Smooth muscle cell (in vitro differentiated cells): ENCODE data around the gene TENM3. TPM values are rescaled to one million over a fixed set of nuclear protein-coding genes. Genes with fewer than 3 reads are reported as not detected.

Experiments used
- DNase-seq: peaks from one replicate; lab custom pipeline; 2025; ENCODE audit not compliant: unreplicated experiment; lab: John Stamatoyannopoulos, UW
- H2AFZ ChIP-seq: fragments of 200-600 bp; sonication (generic); 2 replicates; pipeline ENCODE4 v1.6.0; 2016; ENCODE audit warnings: antibody characterized with exemption, low read depth, mild to moderate bottlenecking
- H3F3A ChIP-seq: fragments of 200-600 bp; sonication (generic); 2 replicates; pipeline ENCODE4 v1.6.0; 2017; ENCODE audit warnings: antibody characterized with exemption, low read depth
- H3K27ac ChIP-seq: fragments of 200-600 bp; sonication (generic); 2 replicates; pipeline ENCODE4 v1.5.1; 2016; ENCODE audit warnings: low read depth, mild to moderate bottlenecking
- H3K27me3 ChIP-seq: fragments of 200-600 bp; sonication (generic); 2 replicates; pipeline ENCODE4 v1.6.1; 2016; ENCODE audit warnings: low read depth, mild to moderate bottlenecking
- H3K36me3 ChIP-seq: fragments of 200-600 bp; sonication (generic); 2 replicates; pipeline ENCODE4 v1.5.1; 2016; ENCODE audit warnings: low read depth
- H3K4me1 ChIP-seq: fragments of 200-600 bp; sonication (generic); 2 replicates; pipeline ENCODE4 v1.5.1; 2016; ENCODE audit warnings: low read depth
- H3K4me2 ChIP-seq: fragments of 200-600 bp; sonication (generic); 2 replicates; pipeline ENCODE4 v1.6.0; 2016; ENCODE audit warnings: mild to moderate bottlenecking
- H3K4me3 ChIP-seq: fragments of 200-600 bp; sonication (generic); 2 replicates; pipeline ENCODE4 v1.5.1; 2016; ENCODE audit warnings: mild to moderate bottlenecking
- H3K79me2 ChIP-seq: fragments of 200-600 bp; sonication (generic); 2 replicates; pipeline ENCODE4 v1.6.0; 2016; ENCODE audit warnings: low read depth, mild to moderate bottlenecking
- H3K9ac ChIP-seq: fragments of 200-600 bp; sonication (generic); 2 replicates; pipeline ENCODE4 v1.6.0; 2016; ENCODE audit warnings: low read depth
- H3K9me3 ChIP-seq: fragments of 200-600 bp; sonication (generic); replicated peaks from 2 replicates; pipeline ENCODE4 v1.5.1; 2016; ENCODE audit warnings: low read depth
- H4K20me1 ChIP-seq: fragments of 200-600 bp; sonication (generic); 2 replicates; pipeline ENCODE4 v1.6.0; 2016; ENCODE audit warnings: low read depth
- WGBS: methylation state at CpG from one replicate; pipeline ENCODE4 v1.1.7; 2016; ENCODE audit warnings: low lambda C conversion rate; 5-methylcytosine and 5-hydroxymethylcytosine counted together
- polyA plus RNA-seq: library from polyadenylated mRNA; unstranded; fragments of >200 nt; fragmentation: Nextera tagmentation; extraction: Ambion mirVana; gene quantifications from 2 replicates; pipeline ENCODE4 v1.2.1, GENCODE V29; 2016
- total RNA-seq: library from RNA; depleted of rRNA; stranded (reverse); fragments of >200 nt; gene quantifications from 2 replicates; pipeline ENCODE4 v1.2.3, GENCODE V29; 2014
- TF ChIP-seq, protein P1 (sequence below): fragments of 200-600 bp; sonication (generic); IDR thresholded peaks from 2 replicates; pipeline ENCODE4 v1.5.1; 2017; ENCODE audit warnings: borderline replicate concordance, mild to moderate bottlenecking, antibody characterized with exemption; ENCODE audit not compliant: insufficient read depth, poor library complexity, severe bottlenecking

The TENM3 gene
- total and polyA plus RNA-seq, 2 experiments from 2014 or later = 46.9 to 295 TPM

DNA sequence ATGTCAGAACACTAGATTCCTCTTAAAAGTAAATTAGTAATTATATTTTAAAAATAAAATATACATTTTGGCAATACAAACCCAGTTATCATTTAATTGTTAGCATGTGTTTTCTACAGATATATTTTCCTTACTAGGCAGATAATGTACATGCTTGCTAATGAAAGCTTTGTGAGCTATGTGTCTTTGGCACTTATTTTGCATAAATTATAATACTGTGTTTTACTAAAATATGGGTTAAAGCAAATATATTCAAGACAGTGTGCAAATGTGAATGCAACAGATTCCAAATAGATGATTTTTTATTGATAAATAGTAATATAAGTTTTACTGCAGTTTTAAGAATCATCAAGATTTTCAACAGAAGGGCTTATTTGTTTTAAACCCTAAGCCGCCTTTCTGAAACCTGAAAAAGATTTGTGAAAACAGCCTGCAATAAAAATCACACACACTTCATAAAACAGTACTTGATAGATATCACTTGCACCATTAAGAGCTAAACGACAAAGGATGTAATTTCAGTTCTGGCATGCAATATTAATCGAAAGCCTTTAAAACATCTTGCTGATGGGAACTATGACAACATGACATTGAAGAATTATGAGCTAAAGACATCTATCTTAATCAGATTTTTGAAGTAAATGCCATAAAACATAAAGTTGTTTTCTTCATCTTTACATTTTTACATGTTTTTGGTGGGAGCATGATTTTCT, 340.7 kb downstream of the TENM3 start:
- H3K27ac ChIP-seq = no peak overlapping the region
- no peaks in the 10 kb centered on the region for H3K27me3 ChIP-seq
- DNase-seq = no peak
- peaks cover 25% of the 10 kb centered on the region for H4K20me1 ChIP-seq
- H3K4me2 ChIP-seq = no peak overlapping the region
- H3K4me1 ChIP-seq = peaks cover 7% of the 10 kb centered on the region
- H3K9ac ChIP-seq = no peak overlapping the region
- peaks cover 5% of the 10 kb centered on the region for H3K36me3 ChIP-seq
- H3K4me3 ChIP-seq = no peak overlapping the region
- H3F3A ChIP-seq = no peaks in the 10 kb centered on the region
- H3K9me3 ChIP-seq = no peaks in the 10 kb centered on the region
- TF ChIP-seq, protein P1, sequence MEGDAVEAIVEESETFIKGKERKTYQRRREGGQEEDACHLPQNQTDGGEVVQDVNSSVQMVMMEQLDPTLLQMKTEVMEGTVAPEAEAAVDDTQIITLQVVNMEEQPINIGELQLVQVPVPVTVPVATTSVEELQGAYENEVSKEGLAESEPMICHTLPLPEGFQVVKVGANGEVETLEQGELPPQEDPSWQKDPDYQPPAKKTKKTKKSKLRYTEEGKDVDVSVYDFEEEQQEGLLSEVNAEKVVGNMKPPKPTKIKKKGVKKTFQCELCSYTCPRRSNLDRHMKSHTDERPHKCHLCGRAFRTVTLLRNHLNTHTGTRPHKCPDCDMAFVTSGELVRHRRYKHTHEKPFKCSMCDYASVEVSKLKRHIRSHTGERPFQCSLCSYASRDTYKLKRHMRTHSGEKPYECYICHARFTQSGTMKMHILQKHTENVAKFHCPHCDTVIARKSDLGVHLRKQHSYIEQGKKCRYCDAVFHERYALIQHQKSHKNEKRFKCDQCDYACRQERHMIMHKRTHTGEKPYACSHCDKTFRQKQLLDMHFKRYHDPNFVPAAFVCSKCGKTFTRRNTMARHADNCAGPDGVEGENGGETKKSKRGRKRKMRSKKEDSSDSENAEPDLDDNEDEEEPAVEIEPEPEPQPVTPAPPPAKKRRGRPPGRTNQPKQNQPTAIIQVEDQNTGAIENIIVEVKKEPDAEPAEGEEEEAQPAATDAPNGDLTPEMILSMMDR = no peak
- WGBS = 53% methylated on average over 3 of the region's 3 CpGs
- no peak overlapping the region for H2AFZ ChIP-seq
- H3K79me2 ChIP-seq = peaks cover 38% of the 10 kb centered on the region

DNA sequence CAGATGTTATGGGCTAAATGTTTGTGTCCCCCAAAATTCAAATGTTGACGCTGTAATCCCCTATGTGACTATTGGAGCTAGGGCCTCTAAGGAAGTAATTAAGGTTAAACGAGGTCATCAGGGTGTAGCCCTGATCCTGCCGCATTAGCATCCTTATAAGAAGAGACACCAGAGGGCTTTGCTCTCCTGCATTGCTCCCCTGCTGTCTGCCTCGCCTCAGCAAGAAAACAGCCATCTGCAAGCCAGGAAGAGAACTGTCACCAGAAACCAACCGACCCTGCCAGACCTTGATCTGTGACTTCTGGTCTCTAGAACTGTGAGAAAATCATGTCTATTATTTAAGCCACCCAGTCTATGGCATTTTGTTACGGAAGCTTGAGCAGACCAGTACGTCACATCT, 342.1 kb downstream of the TENM3 start:
- Histone ChIP-seq H3K4me2 (no peak overlapping the region), H3F3A (no peaks in the 10 kb centered on the region), H3K36me3 (peaks cover 5% of the 10 kb centered on the region), H2AFZ (no peak overlapping the region), H3K9ac (no peak overlapping the region), H3K27me3 (no peaks in the 10 kb centered on the region), H3K27ac (no peak overlapping the region), H4K20me1 (peaks cover 15% of the 10 kb centered on the region), H3K9me3 (no peaks in the 10 kb centered on the region), H3K79me2 (peaks cover 27% of the 10 kb centered on the region), H3K4me3 (no peak overlapping the region), H3K4me1 (no peaks in the 10 kb centered on the region)
- no peak for DNase-seq
- WGBS = 65% methylated on average over 7 of the region's 7 CpGs
- TF ChIP-seq, protein P1 = no peak

DNA sequence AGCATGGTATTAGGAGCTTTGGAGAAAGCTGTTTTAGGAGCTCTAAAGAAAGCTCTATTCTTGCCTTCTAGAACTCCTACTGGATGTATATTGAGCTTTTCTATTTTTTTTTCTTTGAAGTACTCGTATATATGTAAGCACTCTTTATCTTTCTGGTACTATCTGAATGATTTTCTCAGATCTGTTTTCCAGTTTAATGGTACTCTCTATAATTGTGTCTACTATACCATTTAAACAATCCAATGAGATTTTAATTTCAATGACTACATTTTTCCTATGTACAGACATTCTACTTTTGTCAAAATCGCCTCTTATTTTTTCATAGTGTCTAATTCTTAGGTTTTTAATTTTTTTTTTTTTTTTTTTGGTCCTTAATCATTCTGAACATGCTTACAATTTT, 345.9 kb downstream of the TENM3 start:
- peaks cover 5% of the 10 kb centered on the region for H3K36me3 ChIP-seq
- H2AFZ ChIP-seq = no peak overlapping the region
- H4K20me1 ChIP-seq = peaks cover 6% of the 10 kb centered on the region
- H3K4me3 ChIP-seq = no peak overlapping the region
- WGBS = 98% methylated on average over 2 of the region's 2 CpGs
- H3K79me2 ChIP-seq = peaks cover 12% of the 10 kb centered on the region
- no peaks in the 10 kb centered on the region for H3K9me3 ChIP-seq
- H3K27ac ChIP-seq = no peak overlapping the region
- DNase-seq = no peak
- H3F3A ChIP-seq = no peaks in the 10 kb centered on the region
- TF ChIP-seq, protein P1 = no peak
- H3K9ac ChIP-seq = no peak overlapping the region
- H3K4me2 ChIP-seq = no peak overlapping the region
- no peaks in the 10 kb centered on the region for H3K27me3 ChIP-seq
- H3K4me1 ChIP-seq = no peaks in the 10 kb centered on the region

DNA sequence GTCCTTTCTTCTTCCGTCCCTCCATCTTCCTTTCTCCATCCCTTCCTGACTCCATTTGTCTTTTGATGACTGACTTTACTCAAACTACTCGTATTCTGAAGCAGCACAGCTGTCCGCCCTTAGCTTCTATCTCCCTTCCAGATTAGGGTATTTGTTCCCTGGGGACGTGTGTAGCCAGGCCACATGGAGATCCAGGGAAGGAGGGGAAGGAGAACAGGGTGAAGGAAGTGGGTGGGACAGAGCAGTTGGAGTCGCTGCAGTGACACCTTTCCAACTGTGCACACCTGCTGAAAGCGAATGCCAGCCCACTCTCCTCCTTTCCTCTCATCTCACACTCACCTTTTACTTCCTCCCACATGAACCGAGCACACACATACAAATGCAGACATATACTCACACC, 350.2 kb downstream of the TENM3 start:
- Histone ChIP-seq H3K79me2 (no peaks in the 10 kb centered on the region), H3K9me3 (no peaks in the 10 kb centered on the region), H3F3A (no peaks in the 10 kb centered on the region), H3K4me2 (no peak overlapping the region), H4K20me1 (peaks cover 15% of the 10 kb centered on the region), H3K27me3 (no peaks in the 10 kb centered on the region), H3K27ac (no peak overlapping the region), H3K9ac (no peak overlapping the region), H3K4me1 (no peaks in the 10 kb centered on the region), H2AFZ (no peak overlapping the region), H3K36me3 (peaks cover 1% of the 10 kb centered on the region), H3K4me3 (no peak overlapping the region)
- DNase-seq = no peak
- TF ChIP-seq, protein P1 = no peak
- 90% methylated on average over 7 of the region's 7 CpGs for WGBS
